OCI-LY1 (cell line): ENCODE measurements around the gene TMEM184A.

Source experiments
- H2AFZ ChIP-seq: fragments of 200-600 bp; sonication (generic), shearing (Covaris generic); 2 replicates; pipeline ENCODE4 v1.6.0; 2014; ENCODE audit warnings: antibody characterized with exemption, mild to moderate bottlenecking, low read length
- H3F3A ChIP-seq: fragments of 200-600 bp; sonication (generic), shearing (Covaris generic); 2 replicates; pipeline ENCODE4 v1.6.0; 2014; ENCODE audit warnings: mild to moderate bottlenecking, antibody characterized with exemption, low read length, moderate library complexity; ENCODE audit not compliant: insufficient read depth
- H3K27ac ChIP-seq: fragments of 200-600 bp; sonication (generic); 2 replicates; pipeline ENCODE4 v1.5.1; 2014; ENCODE audit warnings: low read length, mixed run types, mild to moderate bottlenecking, low read depth; ENCODE audit not compliant: poor library complexity, severe bottlenecking
- H3K27me3 ChIP-seq: fragments of 200-600 bp; sonication (generic); 2 replicates; pipeline ENCODE4 v1.6.0; 2014; ENCODE audit warnings: antibody characterized with exemption, mild to moderate bottlenecking, low read length, moderate library complexity; ENCODE audit not compliant: insufficient read depth
- H3K36me3 ChIP-seq: fragments of 200-600 bp; sonication (generic); 2 replicates; pipeline ENCODE4 v1.6.1; 2014; ENCODE audit warnings: mild to moderate bottlenecking, antibody characterized with exemption, low read length, moderate library complexity, mixed read lengths; ENCODE audit not compliant: insufficient read depth
- H3K4me1 ChIP-seq: fragments of 200-600 bp; sonication (generic); 2 replicates; pipeline ENCODE4 v1.5.1; 2014; ENCODE audit warnings: mild to moderate bottlenecking, low read length, moderate library complexity; ENCODE audit not compliant: insufficient read depth, severe bottlenecking
- H3K4me2 ChIP-seq: fragments of 200-600 bp; sonication (generic), shearing (Covaris generic); 2 replicates; pipeline ENCODE4 v1.6.1; 2014; ENCODE audit warnings: low read length
- H3K4me3 ChIP-seq: fragments of 200-600 bp; sonication (generic); 2 replicates; pipeline ENCODE4 v1.5.1; 2014; ENCODE audit warnings: low read length, low read depth, mild to moderate bottlenecking, mixed read lengths; ENCODE audit not compliant: poor library complexity, severe bottlenecking
- H3K79me2 ChIP-seq: fragments of 200-600 bp; shearing (Covaris generic); 2 replicates; pipeline ENCODE4 v1.6.1; 2016; ENCODE audit warnings: mixed run types, low read length, mixed read lengths; ENCODE audit not compliant: insufficient read depth
- H3K9ac ChIP-seq: fragments of 200-600 bp; sonication (generic), shearing (Covaris generic); 2 replicates; pipeline ENCODE4 v1.6.1; 2014; ENCODE audit warnings: mild to moderate bottlenecking, low read length, mixed read lengths
- H3K9me2 ChIP-seq: fragments of 200-600 bp; sonication (generic), shearing (Covaris generic); 2 replicates; pipeline ENCODE4 v1.6.1; 2014; ENCODE audit warnings: low read depth, mild to moderate bottlenecking, low read length, mixed read lengths
- H3K9me3 ChIP-seq: fragments of 200-600 bp; shearing (Covaris generic); 2 replicates; pipeline ENCODE4 v1.6.1; 2014; ENCODE audit warnings: low read length, mixed read lengths
- H4K20me1 ChIP-seq: fragments of 200-600 bp; sonication (generic), shearing (Covaris generic); 2 replicates; pipeline ENCODE4 v1.6.0; 2016; ENCODE audit warnings: mild to moderate bottlenecking, low read length; ENCODE audit not compliant: insufficient read depth
- EZH2 ChIP-seq: fragments of 200-600 bp; sonication (generic), shearing (Covaris generic); IDR thresholded peaks from 2 replicates; pipeline ENCODE4 v1.8.0; 2017; ENCODE audit warnings: borderline replicate concordance, mixed run types, mild to moderate bottlenecking, antibody characterized with exemption, low read length, moderate library complexity, mixed read lengths
- TF ChIP-seq, protein P1 (sequence below): fragments of 200-600 bp; sonication (generic), shearing (Covaris generic); IDR thresholded peaks from 2 replicates; pipeline ENCODE4 v1.5.1; 2017; ENCODE audit warnings: mild to moderate bottlenecking, antibody characterized with exemption, low read length, moderate library complexity, mixed read lengths

Gene TMEM184A

GRCh38 chr7:1502845-1503244 lies 53.2 kb downstream of the TMEM184A start:
- Histone ChIP-seq H3K9me2 (no peaks in the 10 kb centered on the region), H3K36me3 (peaks cover 39% of the 10 kb centered on the region), H3K79me2 (0 out of 2 replicates have a peak, but pooled peaks cover 8% of the 10 kb centered on the region), H3F3A (0 out of 2 replicates have a peak, but pooled peaks cover 4% of the 10 kb centered on the region), H3K4me1 (peaks cover 42% of the 10 kb centered on the region), H3K4me2 (peak overlapping the region; percentile 96), H3K27me3 (no peaks in the 10 kb centered on the region), H2AFZ (no peak overlapping the region), H3K4me3 (peak overlapping the region; percentile 97), H4K20me1 (no peaks in the 10 kb centered on the region), H3K9ac (peak overlapping the region; percentile 90; the same call in 1 of the 2 replicates), H3K9me3 (no peaks in the 10 kb centered on the region), H3K27ac (peak overlapping the region; percentile 25)
- TF ChIP-seq, protein P1, sequence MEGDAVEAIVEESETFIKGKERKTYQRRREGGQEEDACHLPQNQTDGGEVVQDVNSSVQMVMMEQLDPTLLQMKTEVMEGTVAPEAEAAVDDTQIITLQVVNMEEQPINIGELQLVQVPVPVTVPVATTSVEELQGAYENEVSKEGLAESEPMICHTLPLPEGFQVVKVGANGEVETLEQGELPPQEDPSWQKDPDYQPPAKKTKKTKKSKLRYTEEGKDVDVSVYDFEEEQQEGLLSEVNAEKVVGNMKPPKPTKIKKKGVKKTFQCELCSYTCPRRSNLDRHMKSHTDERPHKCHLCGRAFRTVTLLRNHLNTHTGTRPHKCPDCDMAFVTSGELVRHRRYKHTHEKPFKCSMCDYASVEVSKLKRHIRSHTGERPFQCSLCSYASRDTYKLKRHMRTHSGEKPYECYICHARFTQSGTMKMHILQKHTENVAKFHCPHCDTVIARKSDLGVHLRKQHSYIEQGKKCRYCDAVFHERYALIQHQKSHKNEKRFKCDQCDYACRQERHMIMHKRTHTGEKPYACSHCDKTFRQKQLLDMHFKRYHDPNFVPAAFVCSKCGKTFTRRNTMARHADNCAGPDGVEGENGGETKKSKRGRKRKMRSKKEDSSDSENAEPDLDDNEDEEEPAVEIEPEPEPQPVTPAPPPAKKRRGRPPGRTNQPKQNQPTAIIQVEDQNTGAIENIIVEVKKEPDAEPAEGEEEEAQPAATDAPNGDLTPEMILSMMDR = no peak
- TF ChIP-seq EZH2 = no peak

- Histone ChIP-seq H3K4me3 (peak overlapping the region; percentile 97), H3K27me3 (no peaks in the 10 kb centered on the region), H4K20me1 (no peaks in the 10 kb centered on the region), H3K4me2 (no peak overlapping the region; the same call in 1 of the 2 replicates), H3K79me2 (0 out of 2 replicates have a peak, but pooled peaks cover 8% of the 10 kb centered on the region), H3K36me3 (peaks cover 51% of the 10 kb centered on the region), H2AFZ (no peak overlapping the region), H3K4me1 (peaks cover 31% of the 10 kb centered on the region), H3K9ac (no peak overlapping the region; the same call in 1 of the 2 replicates), H3F3A (0 out of 2 replicates have a peak, but pooled peaks cover 4% of the 10 kb centered on the region), H3K27ac (no peak overlapping the region), H3K9me3 (no peaks in the 10 kb centered on the region), H3K9me2 (no peaks in the 10 kb centered on the region)
- TF ChIP-seq EZH2 = no peak
- TF ChIP-seq, protein P1 = no peak
Measured at GRCh38 chr7:1501487-1502270, 54.3 kb downstream of the TMEM184A start.

DNA sequence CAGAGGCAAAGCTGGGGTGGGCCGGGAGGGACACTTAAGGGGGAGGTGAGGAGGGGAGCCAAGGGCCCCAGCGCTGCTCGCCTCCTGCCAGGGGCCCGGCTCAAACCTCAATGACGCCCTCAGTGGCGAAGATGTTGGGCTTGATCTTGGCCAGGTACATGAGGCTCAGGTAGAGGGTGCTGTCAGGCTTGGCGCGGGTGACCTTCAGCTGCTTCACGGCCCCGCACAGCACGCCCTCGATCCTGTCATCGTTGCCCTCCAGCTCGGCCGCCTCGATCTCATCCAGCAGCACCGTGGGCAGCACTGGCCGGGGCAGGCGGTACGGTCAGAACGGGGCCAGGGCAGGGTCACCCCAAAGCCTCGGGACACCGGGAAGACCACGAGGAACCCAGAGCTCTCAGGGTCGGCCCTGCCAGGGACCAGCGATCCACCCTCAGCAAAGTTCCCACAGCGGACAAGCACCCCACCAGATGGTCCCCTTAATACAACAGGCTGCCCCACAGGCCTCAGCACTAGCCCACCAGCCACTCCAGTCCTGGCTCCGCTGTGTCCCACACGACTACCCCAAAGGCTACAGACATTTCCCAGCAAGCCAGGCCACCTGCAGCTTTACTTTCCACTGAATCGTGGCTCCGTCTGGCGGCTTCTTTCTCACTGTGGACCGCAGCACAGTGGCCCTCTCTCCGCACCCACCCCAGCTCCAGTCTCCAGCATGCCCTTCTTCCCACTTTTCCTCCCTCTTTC lies 55.8 kb downstream of the TMEM184A start:
- H3K4me1 ChIP-seq = peaks cover 20% of the 10 kb centered on the region
- no peaks in the 10 kb centered on the region for H3K27me3 ChIP-seq
- no peaks in the 10 kb centered on the region for H3K9me2 ChIP-seq
- H3K9me3 ChIP-seq = no peaks in the 10 kb centered on the region
- no peak overlapping the region for H3K9ac ChIP-seq
- H3K27ac ChIP-seq = no peak overlapping the region
- no peaks in the 10 kb centered on the region for H3F3A ChIP-seq
- peaks cover 64% of the 10 kb centered on the region for H3K36me3 ChIP-seq
- no peak overlapping the region for H3K4me3 ChIP-seq
- TF ChIP-seq, protein P1 = no peak
- TF ChIP-seq EZH2 = no peak
- 0 out of 2 replicates have a peak, but pooled peaks cover 8% of the 10 kb centered on the region for H3K79me2 ChIP-seq
- no peaks in the 10 kb centered on the region for H4K20me1 ChIP-seq
- no peak overlapping the region for H3K4me2 ChIP-seq
- H2AFZ ChIP-seq = no peak overlapping the region
